ENCODE measurements around the gene OR51V1.

The OR51V1 gene

GRCh38 chr11:5238486-5238885 lies 38.0 kb upstream of the OR51V1 start:
- no peak for DNase-seq (ENCODE audit: low read depth in 2 of 2)
- TF ChIP-seq CTCF (IDR thresholded peaks at IDR 0.05; ENCODE audit: low read depth, low read length), result no peak

DNA sequence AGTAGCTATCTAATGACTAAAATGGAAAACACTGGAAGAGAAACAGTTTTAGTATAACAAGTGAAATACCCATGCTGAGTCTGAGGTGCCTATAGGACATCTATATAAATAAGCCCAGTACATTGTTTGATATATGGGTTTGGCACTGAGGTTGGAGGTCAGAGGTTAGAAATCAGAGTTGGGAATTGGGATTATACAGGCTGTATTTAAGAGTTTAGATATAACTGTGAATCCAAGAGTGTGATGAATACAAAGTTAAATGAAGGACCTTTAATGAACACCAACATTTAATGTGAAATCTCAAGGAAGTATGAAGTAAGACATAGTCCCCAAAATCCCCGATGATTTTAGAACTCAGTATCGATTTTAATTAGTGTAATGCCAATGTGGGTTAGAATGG lies 36.9 kb upstream of the OR51V1 start:
- no peak for TF ChIP-seq CTCF (IDR thresholded peaks at IDR 0.05; ENCODE audit: low read depth, low read length)
- H3K4me3 ChIP-seq (replicated peaks in 1 of 2; ENCODE audit: low read depth in 2 of 2, low read length in 2 of 2), result no peak overlapping the region
- no peak for DNase-seq (ENCODE audit: low read depth in 2 of 2)

More at GRCh38 chr11:5238486-5238885, 38.0 kb upstream of the OR51V1 start:
- no peak overlapping the region for H3K4me3 ChIP-seq (replicated peaks in 1 of 2; ENCODE audit: low read depth in 2 of 2, low read length in 2 of 2)

GRCh38 chr11:5235364-5236095 lies 35.0 kb upstream of the OR51V1 start:
- DNase-seq (ENCODE audit: low read depth in 2 of 2), result no peak
- no peak for TF ChIP-seq CTCF (IDR thresholded peaks at IDR 0.05; ENCODE audit: low read depth, low read length)

GRCh38 chr11:5234381-5234834 lies 33.9 kb upstream of the OR51V1 start, which contains the start of gene HBD:
Gene HBD (minus strand): TSS chr11:5234483. CDS start chr11:5234433, 50 bp downstream.
- TF ChIP-seq CTCF (IDR thresholded peaks at IDR 0.05; ENCODE audit: low read depth, low read length), result no peak
- DNase-seq (ENCODE audit: low read depth in 2 of 2), result peak; percentile 30 to 35
- no peak within 1 kb of the TSS for H3K4me3 ChIP-seq (replicated peaks in 1 of 2; ENCODE audit: low read depth in 2 of 2, low read length in 2 of 2)

More at GRCh38 chr11:5235364-5236095, 35.0 kb upstream of the OR51V1 start:
- no peak overlapping the region for H3K4me3 ChIP-seq (replicated peaks in 1 of 2; ENCODE audit: low read depth in 2 of 2, low read length in 2 of 2)

- no peak for TF ChIP-seq CTCF (IDR thresholded peaks at IDR 0.05; ENCODE audit: low read depth, low read length)
- no peak for DNase-seq (ENCODE audit: low read depth in 2 of 2)
- no peak overlapping the region for H3K4me3 ChIP-seq (replicated peaks in 1 of 2; ENCODE audit: low read depth in 2 of 2, low read length in 2 of 2)
Observed at GRCh38 chr11:5233307-5233706, 32.8 kb upstream of the OR51V1 start.

GRCh38 chr11:5232821-5233220 lies 32.3 kb upstream of the OR51V1 start:
- no peak overlapping the region for H3K4me3 ChIP-seq (replicated peaks in 1 of 2; ENCODE audit: low read depth in 2 of 2, low read length in 2 of 2)
- DNase-seq (ENCODE audit: low read depth in 2 of 2), result no peak
- no peak for TF ChIP-seq CTCF (IDR thresholded peaks at IDR 0.05; ENCODE audit: low read depth, low read length)
